H1 (cell line): ENCODE data around the gene IGF2R. TPM values are rescaled to one million over a fixed set of nuclear protein-coding genes. Genes with fewer than 3 reads are reported as not detected.

ENCODE experiments used
- CTCF ChIA-PET: fragments of 300-600 bp; sonication (Branson Sonifier 250); formaldehyde crosslinking; loops from one replicate; lab custom pipeline; 2021; ENCODE audit not compliant: partially characterized antibody; lab: Charles Lee
- POLR2A ChIA-PET: fragments of 300-600 bp; sonication (Branson Sonifier 250); formaldehyde crosslinking; loops from one replicate; lab custom pipeline; 2021; ENCODE audit warnings: inconsistent platforms; ENCODE audit not compliant: partially characterized antibody; lab: Charles Lee
- DNase-seq, 2 experiments: peaks; one replicate each; pipeline versions ENCODE4 v3.0.0 to v3.0.0-alpha.2; 2010 to 2022; ENCODE audit warnings: low spot score in 2 of 2, low read depth in 1 of 2, mixed read lengths in 1 of 2
- FAIRE-seq: peaks from 2 replicates; lab custom pipeline; 2011; peaks lifted over from hg19 to GRCh38; lab: Jason Lieb, UNC
- H2AFZ ChIP-seq: 2 replicates; pipeline ENCODE4 v1.8.1; 2012; ENCODE audit warnings: low read length, inconsistent platforms
- H2AK5ac ChIP-seq: 2 replicates; pipeline ENCODE4 v1.6.1; 2013; ENCODE audit warnings: low read depth, low read length
- H2BK120ac ChIP-seq: replicated peaks from 2 replicates; pipeline ENCODE3; 2013; ENCODE audit warnings: low read depth, low read length, inconsistent platforms
- H2BK12ac ChIP-seq: 2 replicates; pipeline ENCODE4 v1.6.1; 2013; ENCODE audit warnings: low read depth, low read length
- H2BK15ac ChIP-seq: 2 replicates; pipeline ENCODE4 v1.6.1; 2013; ENCODE audit warnings: low read length
- H2BK20ac ChIP-seq: 2 replicates; pipeline ENCODE4 v1.6.1; 2013; ENCODE audit warnings: low read length
- H2BK5ac ChIP-seq: 2 replicates; pipeline ENCODE4 v1.6.1; 2013; ENCODE audit warnings: low read depth, low read length
- H3K14ac ChIP-seq: 2 replicates; pipeline ENCODE4 v1.6.1; 2013; ENCODE audit warnings: inconsistent platforms; ENCODE audit not compliant: insufficient read length
- H3K18ac ChIP-seq: 2 replicates; pipeline ENCODE4 v1.6.1; 2013; ENCODE audit warnings: low read length; ENCODE audit errors: extremely low read depth
- H3K23ac ChIP-seq: 2 replicates; pipeline ENCODE4 v1.6.1; 2013; ENCODE audit warnings: inconsistent platforms; ENCODE audit not compliant: insufficient read length
- H3K23me2 ChIP-seq: 2 replicates; pipeline ENCODE4 v1.6.1; 2013; ENCODE audit warnings: low read depth, low read length
- H3K27ac ChIP-seq: 2 replicates; pipeline ENCODE4 v1.6.1; 2011; ENCODE audit warnings: low read depth, low read length, inconsistent platforms
- H3K27me3 ChIP-seq, 4 experiments: replicated peaks in 1 of 4; 1 replicate in 1 of 4; 2 replicates in 3 of 4; pipeline versions ENCODE4 v1.6.1 to v1.8.1; 2011 to 2013; ENCODE audit warnings: low read length in 3 of 4, mild to moderate bottlenecking in 3 of 4, inconsistent platforms in 2 of 4, mixed read lengths in 2 of 4, moderate library complexity in 1 of 4; ENCODE audit not compliant: control insufficient read depth in 3 of 4, insufficient read depth in 3 of 4; ENCODE audit errors: extremely low read depth in 1 of 4
- H3K36me3 ChIP-seq, 4 experiments: 2 replicates each; pipeline versions ENCODE4 v1.6.1 to v1.8.1; 2011 to 2013; ENCODE audit warnings: mild to moderate bottlenecking in 4 of 4, low read length in 3 of 4, moderate library complexity in 2 of 4, control low read depth in 1 of 4, inconsistent platforms in 1 of 4; ENCODE audit not compliant: insufficient read depth in 4 of 4, control insufficient read depth in 2 of 4
- H3K4ac ChIP-seq: replicated peaks from 2 replicates; pipeline ENCODE3; 2013; ENCODE audit warnings: low read length, low read depth, mixed read lengths, inconsistent platforms; ENCODE audit not compliant: insufficient read length
- H3K4me1 ChIP-seq, 4 experiments: replicated peaks in 1 of 4; 1 replicate in 1 of 4; 2 replicates in 3 of 4; pipeline versions ENCODE4 v1.6.1 to v1.8.1; 2011 to 2013; ENCODE audit warnings: low read length in 3 of 4, inconsistent platforms in 2 of 4, mixed read lengths in 1 of 4; ENCODE audit not compliant: insufficient read depth in 4 of 4, control insufficient read depth in 3 of 4
- H3K4me2 ChIP-seq, 2 experiments: 2 replicates each; pipeline versions ENCODE4 v1.6.1 to v1.8.1; 2011 to 2013; ENCODE audit warnings: low read depth in 2 of 2, low read length in 2 of 2, control low read depth in 1 of 2, inconsistent platforms in 1 of 2, mild to moderate bottlenecking in 1 of 2; ENCODE audit not compliant: insufficient read depth in 1 of 2
- H3K4me3 ChIP-seq, 4 experiments: fragments of 200-600, 300-600 bp in 1 of 4; sonication (generic), shearing (Covaris generic), sonication (Bioruptor Twin) in 1 of 4; 2 replicates each; pipeline versions ENCODE4 v1.5.1 to v1.8.1; 2011 to 2016; ENCODE audit warnings: low read length in 4 of 4, low read depth in 3 of 4, control low read depth in 2 of 4, inconsistent platforms in 2 of 4, mild to moderate bottlenecking in 2 of 4, mixed read lengths in 1 of 4, moderate library complexity in 1 of 4; ENCODE audit not compliant: insufficient read depth in 2 of 4; ENCODE audit errors: extremely low read depth in 1 of 4
- H3K56ac ChIP-seq: replicated peaks from 2 replicates; pipeline ENCODE3; 2013; ENCODE audit warnings: low read depth, mild to moderate bottlenecking, mixed read lengths, low read length, inconsistent platforms; ENCODE audit not compliant: insufficient read length
- H3K79me1 ChIP-seq: 2 replicates; pipeline ENCODE4 v1.6.1; 2013; ENCODE audit warnings: low read depth, low read length, control low read depth
- H3K79me2 ChIP-seq, 2 experiments: 2 replicates each; pipeline versions ENCODE4 v1.6.1 to v1.8.1; 2012 to 2013; ENCODE audit warnings: low read length in 2 of 2, mild to moderate bottlenecking in 2 of 2, inconsistent platforms in 1 of 2; ENCODE audit not compliant: insufficient read depth in 2 of 2, control insufficient read depth in 1 of 2
- H3K9ac ChIP-seq, 4 experiments: replicated peaks in 1 of 4; 1 replicate in 1 of 4; 2 replicates in 3 of 4; pipeline versions ENCODE4 v1.6.1 to v1.8.1; 2011 to 2013; ENCODE audit warnings: low read depth in 3 of 4, low read length in 3 of 4, control low read depth in 2 of 4, mild to moderate bottlenecking in 2 of 4, moderate library complexity in 2 of 4, inconsistent platforms in 1 of 4; ENCODE audit errors: extremely low read depth in 1 of 4
- H3K9me3 ChIP-seq, 2 experiments: 2 replicates each; pipeline versions ENCODE4 v1.6.1 to v1.8.1; 2012 to 2013; ENCODE audit warnings: mild to moderate bottlenecking in 2 of 2, moderate library complexity in 2 of 2, control low read depth in 1 of 2, inconsistent platforms in 1 of 2, low read depth in 1 of 2, low read length in 1 of 2, mixed read lengths in 1 of 2; ENCODE audit not compliant: insufficient read depth in 2 of 2
- H4K20me1 ChIP-seq, 2 experiments: replicated peaks in 1 of 2; 2 replicates each; pipeline versions ENCODE3 to v1.8.1; 2011 to 2013; ENCODE audit warnings: inconsistent platforms in 2 of 2, low read length in 2 of 2, mild to moderate bottlenecking in 1 of 2; ENCODE audit not compliant: insufficient read depth in 2 of 2, control insufficient read depth in 1 of 2
- H4K5ac ChIP-seq: 2 replicates; pipeline ENCODE4 v1.6.1; 2013; ENCODE audit warnings: low read length, low read depth, mixed read lengths, inconsistent platforms; ENCODE audit not compliant: insufficient read length
- H4K8ac ChIP-seq: 2 replicates; pipeline ENCODE4 v1.8.0; 2013; ENCODE audit warnings: mild to moderate bottlenecking, moderate library complexity, low read length, inconsistent platforms; ENCODE audit not compliant: insufficient read depth; ENCODE audit errors: extremely low read depth
- H4K91ac ChIP-seq: replicated peaks from 2 replicates; pipeline ENCODE3; 2013; ENCODE audit warnings: low read length, mixed read lengths, inconsistent platforms; ENCODE audit not compliant: insufficient read length
- ASH2L ChIP-seq: fragments of 200-600, 300-600 bp; sonication (generic); IDR thresholded peaks from one replicate; pipeline ENCODE4 v1.7.1; 2017; ENCODE audit warnings: low read length
- BRCA1 ChIP-seq: IDR thresholded peaks from 2 replicates; pipeline ENCODE4 v1.6.1; 2012; ENCODE audit warnings: low read depth, low read length, improper control_type of control experiment
- CBX5 ChIP-seq: fragments of 300-800, 300-1000 bp; sonication (generic); IDR thresholded peaks from 2 replicates; pipeline ENCODE4 v1.7.1; 2016; ENCODE audit warnings: antibody characterized with exemption, low read length, low read depth
- CBX8 ChIP-seq: fragments of 300-800, 300-1000 bp; sonication (generic); IDR thresholded peaks from 2 replicates; pipeline ENCODE4 v1.7.1; 2016; ENCODE audit warnings: low read depth, low read length, borderline replicate concordance
- CHD1 ChIP-seq: IDR thresholded peaks from 2 replicates; pipeline ENCODE4 v1.6.1; 2012; ENCODE audit warnings: low read depth, low read length, improper control_type of control experiment
- FOSL1 ChIP-seq: IDR thresholded peaks from 2 replicates; pipeline ENCODE4 v1.6.1; 2011; ENCODE audit warnings: mild to moderate bottlenecking, low read depth, low read length, moderate library complexity; ENCODE audit not compliant: insufficient read depth
- GABPA ChIP-seq: IDR thresholded peaks from 2 replicates; pipeline ENCODE4 v1.6.1; 2011; ENCODE audit warnings: mild to moderate bottlenecking, low read length, moderate library complexity, borderline replicate concordance; ENCODE audit not compliant: insufficient read depth
- KDM1A ChIP-seq: fragments of 200-600, 300-600 bp; sonication (generic); IDR thresholded peaks from 2 replicates; pipeline ENCODE4 v1.7.1; 2016; ENCODE audit warnings: mild to moderate bottlenecking, low read length, borderline replicate concordance
- NRF1 ChIP-seq: IDR thresholded peaks from 2 replicates; pipeline ENCODE4 v1.6.1; 2011; ENCODE audit warnings: mild to moderate bottlenecking, low read depth, low read length, improper control_type of control experiment
- POLR2A ChIP-seq, 2 experiments: IDR thresholded peaks; 1 replicate in 1 of 2; 2 replicates in 1 of 2; pipeline ENCODE4 v1.6.1; 2011; ENCODE audit warnings: low read depth in 2 of 2, low read length in 2 of 2, mild to moderate bottlenecking in 2 of 2; ENCODE audit errors: control extremely low read depth in 1 of 2
- RNF2 ChIP-seq: fragments of 200-900, 300-1000 bp; sonication (generic); IDR thresholded peaks from 2 replicates; pipeline ENCODE4 v1.7.1; 2016; ENCODE audit warnings: borderline replicate concordance, low read depth, mild to moderate bottlenecking, antibody characterized with exemption, low read length; ENCODE audit not compliant: poor library complexity, severe bottlenecking; ENCODE audit errors: missing control alignments
- WGBS, 2 experiments: shearing (Covaris generic) in 1 of 2; methylation state at CpG; one replicate each; pipeline versions ENCODE4 v1.1.6 to v1.1.7; 2013 to 2015; ENCODE audit warnings: low lambda C conversion rate in 2 of 2, mixed read lengths in 2 of 2, inconsistent platforms in 1 of 2, low coverage in 1 of 2, missing lambda C conversion rate in 1 of 2; ENCODE audit not compliant: insufficient replicate concordance in 2 of 2, insufficient coverage in 1 of 2, insufficient read length in 1 of 2; ENCODE audit errors: extremely low coverage in 1 of 2, missing lambda C conversion rate in 1 of 2; 5-methylcytosine and 5-hydroxymethylcytosine counted together
- polyA plus RNA-seq, 7 experiments: library from polyadenylated mRNA; depleted of rRNA in 3 of 7; stranded (reverse) in 5 of 7; unstranded in 2 of 7; fragments of >200 nt in 5 of 7; fragments of 200-250 nt in 2 of 7; gene quantifications; 1 replicate in 5 of 7; 2 replicates in 1 of 7; 4 replicates in 1 of 7; pipeline versions ENCODE4 v1.2.1 to v1.2.3, GENCODE V29; 2011 to 2013; ENCODE audit warnings: missing spikeins in 2 of 7, mixed read lengths in 2 of 7
- total RNA-seq: library from RNA; stranded (reverse); fragmentation: NEBNext Ultra II Directional; extraction: Animal tissue kit (Norgen Biotek cat#: 25700); gene quantifications from 2 replicates; pipeline ENCODE4 v1.2.1, GENCODE V29; 2021

Gene IGF2R
- total and polyA plus RNA-seq, 2 of the 8 experiments (the other 6 are each of a cell fraction or from before 2014, with no cell fraction given), result 20.6 to 74.1 TPM

GRCh38 chr6:160088784-160089533 is 120.1 kb downstream of the IGF2R start:
- Histone ChIP-seq H3K27ac (no peak overlapping the region), H3K79me1 (no peaks in the 10 kb centered on the region; the same call in 1 of the 2 replicates), H3K27me3 (no peaks in the 10 kb centered on the region), H2BK12ac (no peak overlapping the region), H2BK20ac (no peak overlapping the region), H4K91ac (no peak overlapping the region), H3K79me2 (no peaks in the 10 kb centered on the region), H3K4ac (no peak overlapping the region), H4K5ac (no peak overlapping the region), H3K9me3 (no peaks in the 10 kb centered on the region), H4K20me1 (peaks cover 0 to 9% of the 10 kb centered on the region in 2 experiments), H2BK15ac (no peak overlapping the region), H3K9ac (no peak overlapping the region), H3K4me3 (no peak overlapping the region), H2AFZ (no peak overlapping the region), H3K23ac (no peak overlapping the region), H2BK5ac (no peak overlapping the region), H3K36me3 (peaks cover 35 to 74% (median 64%) of the 10 kb centered on the region in 4 experiments), H3K14ac (no peak overlapping the region), H2AK5ac (no peak overlapping the region), H3K56ac (no peak overlapping the region), H3K18ac (no peak overlapping the region), H4K8ac (no peak overlapping the region), H3K23me2 (no peaks in the 10 kb centered on the region), H3K4me2 (no peak overlapping the region), H3K4me1 (no peaks in the 10 kb centered on the region), H2BK120ac (no peak overlapping the region)
- TF ChIP-seq ASH2L (no peak), FOSL1 (no peak), KDM1A (no peak), CBX5 (no peak), RNF2 (no peak), GABPA (no peak), POLR2A (IDR thresholded peaks at IDR 0.05; ENCODE audit: control extremely low read depth in 1 of 2, low read depth in 2 of 2, low read length in 2 of 2) (no peak), NRF1 (no peak), CBX8 (no peak), CHD1 (no peak), BRCA1 (no peak)
- ChIA-PET CTCF (interaction anchor here (0.7 to 4.4 kb wide), 40 partner anchors 9 to 445 kb away, joined by 3 to 46 read pairs (median 4); no protein-coding TSS in a partner anchor), POLR2A (interaction anchor here (1.1 kb wide), 1 partner anchor 9 kb away, joined by 3 read pairs; no protein-coding TSS in a partner anchor)
- no peak for DNase-seq
- FAIRE-seq, result no peak
- WGBS, 2 experiments, result 91% methylated on average over 21 of the region's 21 CpGs; no CpG with 5 or more reads in 1 of the 2 experiments
